Loucy (cell line): Measurements from ENCODE around the gene FRRS1L.

Source experiments
- H2AFZ ChIP-seq: fragments of 200-600 bp; sonication (generic); 2 replicates; pipeline ENCODE4 v1.6.0; 2016; ENCODE audit warnings: antibody characterized with exemption, mild to moderate bottlenecking, low read length, moderate library complexity
- H3F3A ChIP-seq: fragments of 200-600 bp; 2 replicates; pipeline ENCODE4 v1.6.0; 2016; ENCODE audit warnings: antibody characterized with exemption, low read depth, mild to moderate bottlenecking
- H3K27me3 ChIP-seq: fragments of 200-600 bp; sonication (generic); 2 replicates; pipeline ENCODE4 v1.6.1; 2014; ENCODE audit warnings: low read length, mild to moderate bottlenecking; ENCODE audit not compliant: insufficient read depth, poor library complexity, severe bottlenecking
- H3K36me3 ChIP-seq: fragments of 200-600 bp; sonication (generic); 2 replicates; pipeline ENCODE4 v1.6.1; 2016; ENCODE audit warnings: low read length; ENCODE audit not compliant: insufficient read depth
- H3K4me1 ChIP-seq: fragments of 200-600 bp; sonication (generic); 2 replicates; pipeline ENCODE4 v1.5.1; 2014; ENCODE audit warnings: low read length, mild to moderate bottlenecking; ENCODE audit not compliant: insufficient read depth, poor library complexity, severe bottlenecking
- H3K4me2 ChIP-seq: fragments of 200-600 bp; sonication (generic); 2 replicates; pipeline ENCODE4 v1.6.0; 2014; ENCODE audit warnings: antibody characterized with exemption, low read length, low read depth, mild to moderate bottlenecking; ENCODE audit not compliant: poor library complexity, severe bottlenecking
- H3K4me3 ChIP-seq: fragments of 200-600 bp; sonication (generic); 2 replicates; pipeline ENCODE4 v1.5.1; 2014; ENCODE audit warnings: low read length, mild to moderate bottlenecking, mixed read lengths; ENCODE audit not compliant: poor library complexity, severe bottlenecking
- H3K79me2 ChIP-seq: fragments of 200-600 bp; sonication (generic); 2 replicates; pipeline ENCODE4 v1.6.1; 2014; ENCODE audit warnings: low read length; ENCODE audit not compliant: insufficient read depth
- H3K9ac ChIP-seq: fragments of 200-600 bp; sonication (generic); 2 replicates; pipeline ENCODE4 v1.6.0; 2014; ENCODE audit warnings: mild to moderate bottlenecking, low read depth, low read length, moderate library complexity; ENCODE audit not compliant: poor library complexity, severe bottlenecking
- H3K9me2 ChIP-seq: fragments of 200-600 bp; sonication (generic); replicated peaks from 2 replicates; pipeline ENCODE4 v1.6.1; 2016; ENCODE audit warnings: low read depth, low read length, mixed read lengths
- H3K9me3 ChIP-seq: fragments of 200-600 bp; sonication (generic); 2 replicates; pipeline ENCODE4 v1.6.1; 2014; ENCODE audit warnings: mild to moderate bottlenecking, antibody characterized with exemption, low read length, low read depth; ENCODE audit not compliant: insufficient read depth
- H4K20me1 ChIP-seq: fragments of 200-600 bp; sonication (generic); 2 replicates; pipeline ENCODE4 v1.6.0; 2014; ENCODE audit warnings: antibody characterized with exemption, low read length, mild to moderate bottlenecking; ENCODE audit not compliant: insufficient read depth, poor library complexity, severe bottlenecking
- EZH2phosphoT487 ChIP-seq: fragments of 200-600 bp; IDR thresholded peaks from 2 replicates; pipeline ENCODE4 v1.6.1; 2018; ENCODE audit warnings: antibody characterized with exemption, mild to moderate bottlenecking, moderate library complexity, borderline replicate concordance
- TF ChIP-seq, protein P1 (sequence below): fragments of 200-600 bp; sonication (generic); conservative IDR thresholded peaks from 2 replicates; pipeline ENCODE4 v1.5.1; 2014; ENCODE audit warnings: mild to moderate bottlenecking, antibody characterized with exemption, low read length

Gene FRRS1L

DNA sequence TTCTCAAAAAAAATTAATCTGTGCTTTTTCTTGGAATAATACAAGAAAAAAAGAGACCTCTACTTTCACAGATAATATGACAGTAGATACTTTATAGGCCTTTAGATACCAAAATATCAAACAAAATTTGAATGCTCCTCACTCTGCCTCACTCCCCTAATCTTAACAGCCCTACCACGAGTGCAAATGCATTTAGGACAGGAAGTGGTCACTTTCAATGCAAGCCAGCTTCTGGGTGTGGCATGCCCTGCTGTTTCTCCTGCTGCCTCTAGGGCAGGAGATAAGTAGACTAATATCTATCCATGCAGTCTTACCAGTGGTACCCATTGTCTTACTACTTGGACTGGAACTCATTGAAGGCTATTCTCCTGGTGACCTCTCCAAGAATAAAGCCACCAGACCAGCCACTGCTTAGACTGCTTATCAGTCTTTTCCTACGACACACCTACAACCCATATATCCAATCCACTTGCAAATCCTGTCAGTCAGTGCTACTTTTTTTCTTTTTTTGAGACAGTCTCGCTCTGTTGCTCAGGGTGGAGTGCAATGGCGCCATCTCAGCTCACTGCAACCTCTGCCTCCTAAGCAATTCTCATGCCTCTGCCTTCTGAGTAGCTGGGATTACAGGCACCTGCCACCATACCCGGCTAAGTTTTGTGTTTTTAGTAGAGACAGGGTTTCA lies 23.0 kb downstream of the FRRS1L start:
- Histone ChIP-seq H3K9me3 (no peaks in the 10 kb centered on the region), H4K20me1 (no peaks in the 10 kb centered on the region), H3F3A (no peaks in the 10 kb centered on the region), H3K4me1 (peaks cover 4% of the 10 kb centered on the region), H2AFZ (peak overlapping the region; percentile 50; the same call in 1 of the 2 replicates), H3K79me2 (no peaks in the 10 kb centered on the region), H3K9me2 (no peaks in the 10 kb centered on the region), H3K9ac (no peak overlapping the region), H3K36me3 (no peaks in the 10 kb centered on the region), H3K27me3 (no peaks in the 10 kb centered on the region), H3K4me3 (no peak overlapping the region), H3K4me2 (peak overlapping the region; percentile 55)
- no peak for TF ChIP-seq EZH2phosphoT487
- TF ChIP-seq, protein P1, sequence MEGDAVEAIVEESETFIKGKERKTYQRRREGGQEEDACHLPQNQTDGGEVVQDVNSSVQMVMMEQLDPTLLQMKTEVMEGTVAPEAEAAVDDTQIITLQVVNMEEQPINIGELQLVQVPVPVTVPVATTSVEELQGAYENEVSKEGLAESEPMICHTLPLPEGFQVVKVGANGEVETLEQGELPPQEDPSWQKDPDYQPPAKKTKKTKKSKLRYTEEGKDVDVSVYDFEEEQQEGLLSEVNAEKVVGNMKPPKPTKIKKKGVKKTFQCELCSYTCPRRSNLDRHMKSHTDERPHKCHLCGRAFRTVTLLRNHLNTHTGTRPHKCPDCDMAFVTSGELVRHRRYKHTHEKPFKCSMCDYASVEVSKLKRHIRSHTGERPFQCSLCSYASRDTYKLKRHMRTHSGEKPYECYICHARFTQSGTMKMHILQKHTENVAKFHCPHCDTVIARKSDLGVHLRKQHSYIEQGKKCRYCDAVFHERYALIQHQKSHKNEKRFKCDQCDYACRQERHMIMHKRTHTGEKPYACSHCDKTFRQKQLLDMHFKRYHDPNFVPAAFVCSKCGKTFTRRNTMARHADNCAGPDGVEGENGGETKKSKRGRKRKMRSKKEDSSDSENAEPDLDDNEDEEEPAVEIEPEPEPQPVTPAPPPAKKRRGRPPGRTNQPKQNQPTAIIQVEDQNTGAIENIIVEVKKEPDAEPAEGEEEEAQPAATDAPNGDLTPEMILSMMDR = peak; percentile 57

DNA sequence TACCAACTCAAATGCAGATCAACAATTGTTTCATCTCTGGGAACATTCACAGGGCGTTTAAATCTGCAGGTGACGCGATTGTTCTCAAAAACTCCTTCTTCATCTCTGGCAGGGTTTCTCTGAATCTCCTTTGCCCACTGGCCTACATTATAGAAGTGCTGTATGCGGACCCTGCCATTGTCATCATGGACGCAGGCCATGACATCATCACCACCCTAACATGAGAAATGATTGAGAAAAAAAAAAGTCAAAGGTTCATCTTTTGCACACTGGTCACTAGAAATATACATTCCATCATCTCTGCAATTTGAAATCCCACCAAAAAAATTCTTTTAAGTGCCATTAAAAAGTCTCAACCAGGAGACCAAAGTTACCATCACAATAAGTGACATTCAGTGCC lies 25.7 kb downstream of the FRRS1L start:
- Histone ChIP-seq H3K79me2 (no peaks in the 10 kb centered on the region), H3F3A (no peaks in the 10 kb centered on the region), H3K9ac (no peak overlapping the region), H2AFZ (no peak overlapping the region), H3K4me1 (peaks cover 4% of the 10 kb centered on the region), H3K4me3 (no peak overlapping the region), H4K20me1 (no peaks in the 10 kb centered on the region), H3K27me3 (no peaks in the 10 kb centered on the region), H3K36me3 (no peaks in the 10 kb centered on the region), H3K9me3 (no peaks in the 10 kb centered on the region), H3K9me2 (no peaks in the 10 kb centered on the region), H3K4me2 (no peak overlapping the region)
- TF ChIP-seq, protein P1 = no peak
- no peak for TF ChIP-seq EZH2phosphoT487

DNA sequence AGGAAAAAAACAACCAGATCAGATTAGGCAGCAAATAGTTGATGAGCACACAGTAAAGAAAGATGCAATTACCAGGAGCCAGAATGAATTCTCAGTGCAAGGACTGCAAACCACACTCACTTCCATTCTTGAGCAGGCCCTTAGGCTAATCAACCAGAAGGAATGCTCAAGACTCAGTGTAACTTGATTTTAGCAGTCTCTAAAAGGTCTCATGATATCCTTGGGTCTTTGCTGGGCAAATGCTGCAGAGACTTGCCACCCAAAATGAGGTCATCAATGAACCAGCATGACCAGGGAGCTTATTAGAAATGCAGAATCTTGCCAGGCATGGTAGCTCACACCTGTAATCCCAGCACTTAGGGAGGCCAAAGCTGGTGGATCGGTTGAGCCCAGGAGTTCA lies 27.2 kb downstream of the FRRS1L start:
- Histone ChIP-seq H3K4me2 (no peak overlapping the region), H3F3A (no peaks in the 10 kb centered on the region), H3K9me2 (no peaks in the 10 kb centered on the region), H3K9me3 (no peaks in the 10 kb centered on the region), H3K79me2 (no peaks in the 10 kb centered on the region), H3K9ac (no peak overlapping the region), H3K27me3 (no peaks in the 10 kb centered on the region), H3K36me3 (no peaks in the 10 kb centered on the region), H4K20me1 (no peaks in the 10 kb centered on the region), H3K4me1 (peaks cover 4% of the 10 kb centered on the region), H2AFZ (no peak overlapping the region), H3K4me3 (no peak overlapping the region)
- TF ChIP-seq EZH2phosphoT487 = no peak
- TF ChIP-seq, protein P1 = no peak
